LNCAP (cell line): ENCODE measurements around the gene CUX1.

Source experiments
- TF ChIP-seq, protein P1 (sequence below): fragments of 450-650 bp; IDR thresholded peaks from 2 replicates; pipeline ENCODE4 v1.5.1; 2017; ENCODE audit warnings: mild to moderate bottlenecking

The CUX1 gene

DNA sequence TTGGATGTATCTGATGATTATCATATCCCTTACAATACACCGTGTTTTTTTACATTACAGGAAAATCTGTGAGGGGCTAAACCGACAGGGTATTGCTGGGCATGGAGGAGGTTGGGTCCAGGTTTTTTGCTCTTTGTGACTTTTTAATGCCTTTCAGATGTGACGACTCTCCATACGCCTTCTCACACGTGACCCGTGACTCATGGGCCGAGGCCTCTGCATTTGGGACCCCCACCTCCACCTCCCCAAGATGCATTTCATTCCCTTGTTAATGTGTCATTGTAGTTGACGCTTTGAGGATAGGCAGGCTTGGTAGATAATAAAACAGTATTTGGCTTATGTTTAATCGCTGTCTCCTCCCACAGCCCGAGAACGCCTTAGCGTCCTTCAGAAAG is 95.3 kb downstream of the CUX1 start:
- TF ChIP-seq, protein P1, sequence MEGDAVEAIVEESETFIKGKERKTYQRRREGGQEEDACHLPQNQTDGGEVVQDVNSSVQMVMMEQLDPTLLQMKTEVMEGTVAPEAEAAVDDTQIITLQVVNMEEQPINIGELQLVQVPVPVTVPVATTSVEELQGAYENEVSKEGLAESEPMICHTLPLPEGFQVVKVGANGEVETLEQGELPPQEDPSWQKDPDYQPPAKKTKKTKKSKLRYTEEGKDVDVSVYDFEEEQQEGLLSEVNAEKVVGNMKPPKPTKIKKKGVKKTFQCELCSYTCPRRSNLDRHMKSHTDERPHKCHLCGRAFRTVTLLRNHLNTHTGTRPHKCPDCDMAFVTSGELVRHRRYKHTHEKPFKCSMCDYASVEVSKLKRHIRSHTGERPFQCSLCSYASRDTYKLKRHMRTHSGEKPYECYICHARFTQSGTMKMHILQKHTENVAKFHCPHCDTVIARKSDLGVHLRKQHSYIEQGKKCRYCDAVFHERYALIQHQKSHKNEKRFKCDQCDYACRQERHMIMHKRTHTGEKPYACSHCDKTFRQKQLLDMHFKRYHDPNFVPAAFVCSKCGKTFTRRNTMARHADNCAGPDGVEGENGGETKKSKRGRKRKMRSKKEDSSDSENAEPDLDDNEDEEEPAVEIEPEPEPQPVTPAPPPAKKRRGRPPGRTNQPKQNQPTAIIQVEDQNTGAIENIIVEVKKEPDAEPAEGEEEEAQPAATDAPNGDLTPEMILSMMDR = no peak

DNA sequence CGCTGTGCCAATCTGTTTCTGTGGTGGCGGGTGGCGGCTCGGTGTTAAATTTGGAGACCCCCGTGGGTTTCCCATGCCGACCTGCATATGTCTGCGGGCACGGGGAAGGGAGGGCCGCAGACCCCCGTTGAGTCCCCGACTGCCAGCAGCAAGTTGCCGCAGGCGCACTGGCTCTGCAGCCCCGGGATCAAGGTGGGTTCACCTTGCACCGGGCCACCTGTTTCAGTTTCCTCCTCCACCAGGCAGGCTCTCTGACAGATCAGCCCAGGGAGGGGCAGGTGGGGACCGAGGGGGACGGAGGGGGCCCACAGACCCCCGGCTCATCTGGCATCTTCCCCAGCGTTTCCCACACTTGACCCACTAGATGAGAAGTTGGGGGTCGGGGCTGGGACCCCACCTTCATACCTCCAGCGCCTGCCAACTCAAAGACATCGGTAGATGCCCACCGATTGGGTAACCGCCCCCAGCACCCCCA is 95.9 kb downstream of the CUX1 start:
- TF ChIP-seq, protein P1 = no peak

DNA sequence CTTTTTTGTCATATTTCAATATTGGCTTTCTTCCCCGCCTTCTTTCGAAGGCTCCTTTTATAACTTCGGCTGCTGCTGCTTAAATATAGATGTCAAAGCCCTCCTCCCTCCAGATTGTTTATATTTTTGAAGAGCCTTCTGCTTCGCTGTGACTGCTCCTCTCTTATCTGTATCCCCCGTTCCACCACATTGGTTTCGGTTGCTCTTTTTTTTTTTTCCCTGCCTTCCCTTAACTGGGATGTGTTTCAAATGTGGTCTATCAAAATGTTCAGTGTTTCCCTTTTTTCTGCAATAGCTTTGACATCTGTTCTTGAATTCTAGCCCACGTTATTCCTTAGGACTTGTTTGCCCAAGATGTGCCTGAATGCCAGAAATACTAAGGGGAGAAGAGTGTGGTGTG is 96.4 kb downstream of the CUX1 start:
- TF ChIP-seq, protein P1 = no peak

DNA sequence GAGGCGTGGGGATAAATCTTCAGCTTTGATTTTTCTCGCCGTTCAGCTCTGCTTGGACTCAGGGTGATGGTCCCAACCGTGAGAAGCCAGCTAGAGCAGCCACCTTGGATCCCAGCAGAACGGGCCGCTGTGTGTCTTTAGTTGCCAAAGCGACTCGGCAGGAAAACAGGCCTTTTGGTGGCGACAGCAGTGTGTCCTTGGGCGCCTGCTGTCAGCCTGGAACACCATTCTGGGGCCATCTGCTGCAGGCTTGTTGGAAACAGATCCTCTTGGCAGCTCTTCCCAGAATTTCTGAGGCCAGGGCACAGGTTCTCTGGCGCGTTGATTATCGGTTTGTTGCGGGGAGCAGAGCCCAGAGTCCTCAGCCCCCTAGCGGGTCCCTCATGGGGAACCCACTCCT is 97.6 kb downstream of the CUX1 start:
- TF ChIP-seq, protein P1 = no peak

DNA sequence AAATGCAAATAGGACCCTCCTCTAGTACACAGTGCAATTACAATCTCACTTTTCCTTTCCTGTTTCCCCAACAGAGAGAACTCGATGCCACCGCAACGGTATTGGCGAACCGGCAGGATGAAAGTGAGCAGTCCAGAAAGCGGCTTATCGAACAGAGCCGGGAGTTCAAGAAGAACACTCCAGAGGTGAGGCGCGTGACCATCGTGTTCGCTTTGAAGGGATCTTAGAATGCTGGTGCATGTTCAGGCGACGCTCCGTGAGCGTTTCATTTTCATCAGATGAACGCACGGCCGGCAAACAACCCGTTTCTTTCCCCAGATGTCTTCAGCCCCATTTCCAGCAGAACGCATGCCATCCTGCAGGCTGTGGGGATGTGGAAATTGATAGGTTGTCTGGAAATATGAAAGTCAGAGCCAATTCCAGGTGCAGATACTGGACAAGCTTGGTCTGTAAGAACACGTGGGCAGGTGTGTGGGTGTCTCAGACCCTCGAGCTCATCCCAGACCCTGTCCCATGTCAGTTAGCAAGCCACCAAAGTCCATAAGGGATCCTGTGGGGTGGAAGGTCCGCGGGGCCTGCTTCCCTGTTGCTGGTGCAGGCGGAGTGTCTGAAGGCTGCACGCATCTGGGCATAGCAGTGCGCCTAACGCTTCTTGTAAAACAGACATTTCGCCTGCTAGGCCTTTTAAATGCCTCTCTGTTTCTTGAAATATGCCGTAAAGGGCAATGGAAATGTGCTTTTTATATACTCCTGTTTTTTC is 98.8 kb downstream of the CUX1 start:
- TF ChIP-seq, protein P1 = no peak

DNA sequence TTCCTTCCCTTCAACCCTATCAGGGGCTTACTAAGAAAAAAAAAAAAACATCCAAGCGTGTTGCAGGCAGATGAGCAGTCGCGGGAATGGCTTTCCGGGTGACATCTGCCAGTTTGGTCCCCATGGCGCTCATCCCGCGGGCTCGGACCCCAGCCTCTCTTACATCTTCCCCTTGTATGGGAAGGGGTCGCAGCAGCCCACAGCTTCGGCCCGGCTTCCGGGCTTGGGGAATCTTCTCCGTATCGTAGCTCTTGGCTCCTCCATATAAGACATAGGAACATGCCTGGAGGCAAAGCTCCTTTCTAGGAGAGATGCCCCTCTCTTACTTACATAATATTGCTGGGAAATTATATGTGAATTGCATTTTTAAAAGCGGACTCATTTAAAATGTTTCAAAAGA is 99.5 kb downstream of the CUX1 start:
- TF ChIP-seq, protein P1 = no peak

DNA sequence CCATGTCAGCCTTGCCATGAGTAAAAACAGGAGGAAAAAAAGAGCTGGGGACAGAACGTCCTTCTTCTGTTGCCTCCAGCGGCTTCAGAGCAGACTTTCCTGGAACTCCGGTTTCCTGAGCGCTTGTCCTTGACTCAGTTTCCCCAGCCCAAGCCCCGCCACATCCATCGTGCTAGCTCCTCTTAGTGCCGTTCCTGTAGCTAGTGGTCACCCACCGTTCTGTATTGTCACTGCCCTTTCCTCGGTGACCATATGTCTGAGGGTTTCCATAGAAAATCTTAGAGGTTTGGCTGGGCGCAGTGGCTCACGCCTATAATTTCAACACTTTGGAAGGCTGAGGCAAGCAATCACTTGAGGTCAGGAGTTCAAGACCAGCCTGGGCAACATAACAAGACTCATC is 100.1 kb downstream of the CUX1 start:
- TF ChIP-seq, protein P1 = no peak
